K562 (cell line): ENCODE data around the gene RNASEH1. TPM values are rescaled to one million over a fixed set of nuclear protein-coding genes. Genes with fewer than 3 reads are reported as not detected.

ENCODE experiments used
- ATAC-seq: fragments of 200-7000 bp; cut with Tn5 transposase; 3 replicates; pipeline ENCODE4 v1.9.1; 2020; ENCODE audit warnings: moderate library complexity
- BruUV-seq: library from RNA; stranded (reverse); fragments of 400-500 nt; replicated peaks from 2 replicates; lab custom pipeline; 2021; lab: Mats Ljungman, UMichigan
- CTCF ChIA-PET: fragments of 300-600 bp; formaldehyde crosslinking; extraction: SDS; loops from one replicate; lab custom pipeline; 2021; ENCODE audit warnings: low intra/inter-chr PET ratio; lab: Yijun Ruan, JAX
- POLR2A ChIA-PET: fragments of 300-600, 350-650 bp; sonication (Branson Sonifier 250); formaldehyde crosslinking; extraction: SDS; loops from one replicate; lab custom pipeline; 2021; ENCODE audit warnings: antibody characterized with exemption, inconsistent platforms; lab: Yijun Ruan, JAX
- DNase-seq, 4 experiments: peaks; one replicate each; pipeline versions ENCODE4 v3.0.0 to v3.0.0-alpha.2; 2011 to 2018; ENCODE audit warnings: low spot score in 3 of 4, mixed read lengths in 3 of 4; ENCODE audit errors: extremely low read depth in 1 of 4
- FAIRE-seq: peaks from 2 replicates; lab custom pipeline; 2011; peaks lifted over from hg19 to GRCh38; lab: Jason Lieb, UNC
- H2AFZ ChIP-seq: 2 replicates; pipeline ENCODE4 v1.6.0; 2011; ENCODE audit warnings: low read depth, low read length, control low read depth, inconsistent platforms
- H3K27ac ChIP-seq: fragments of 200-600 bp; 3 replicates; pipeline ENCODE4 v1.8.0; 2011; ENCODE audit warnings: low read depth, mild to moderate bottlenecking, control low read depth, inconsistent platforms, low read length, moderate library complexity, mixed read lengths; ENCODE audit errors: extremely low read depth
- H3K27me3 ChIP-seq, 2 experiments: fragments of 300-600 bp in 1 of 2; 2 replicates in 1 of 2; 3 replicates in 1 of 2; pipeline versions ENCODE4 v1.6.0 to v1.8.0; 2011; ENCODE audit warnings: inconsistent platforms in 2 of 2, low read length in 2 of 2, mild to moderate bottlenecking in 1 of 2, mixed read lengths in 1 of 2, moderate library complexity in 1 of 2; ENCODE audit not compliant: control insufficient read depth in 2 of 2, insufficient read depth in 2 of 2
- H3K36me3 ChIP-seq: fragments of 300-600 bp; 3 replicates; pipeline ENCODE4 v1.8.0; 2011; ENCODE audit warnings: mild to moderate bottlenecking, low read length, inconsistent platforms; ENCODE audit not compliant: control insufficient read depth, insufficient read depth
- H3K4me1 ChIP-seq, 2 experiments: fragments of 200-600 bp in 1 of 2; replicated peaks in 1 of 2; 2 replicates in 1 of 2; 3 replicates in 1 of 2; pipeline versions ENCODE4 v1.5.1 to v1.8.0; 2011; ENCODE audit warnings: inconsistent platforms in 2 of 2, low read length in 2 of 2, mild to moderate bottlenecking in 1 of 2, mixed read lengths in 1 of 2, moderate library complexity in 1 of 2; ENCODE audit not compliant: control insufficient read depth in 2 of 2, insufficient read depth in 2 of 2
- H3K4me2 ChIP-seq: 2 replicates; pipeline ENCODE4 v1.6.1; 2011; ENCODE audit warnings: low read length, control low read depth, inconsistent platforms, mixed read lengths; ENCODE audit not compliant: insufficient read depth
- H3K4me3 ChIP-seq: fragments of 200-600 bp; sonication (generic), shearing (Covaris generic); 2 replicates; pipeline ENCODE4 v1.5.1; 2016; ENCODE audit warnings: control low read depth, inconsistent platforms
- H3K79me2 ChIP-seq: fragments of 200-600 bp; 3 replicates; pipeline ENCODE4 v1.8.0; 2011; ENCODE audit warnings: low read length, inconsistent platforms; ENCODE audit not compliant: control insufficient read depth, insufficient read depth
- H3K9ac ChIP-seq, 2 experiments: 2 replicates each; pipeline versions ENCODE4 v1.6.0 to v1.6.1; 2011; ENCODE audit warnings: low read depth in 2 of 2, low read length in 2 of 2, control low read depth in 1 of 2, inconsistent platforms in 1 of 2, mild to moderate bottlenecking in 1 of 2, mixed read lengths in 1 of 2; ENCODE audit not compliant: insufficient read depth in 1 of 2
- H3K9me1 ChIP-seq: one replicate; pipeline ENCODE4 v1.6.0; 2011; ENCODE audit warnings: inconsistent platforms, mild to moderate bottlenecking, low read length, moderate library complexity; ENCODE audit not compliant: control insufficient read depth, insufficient read depth
- H3K9me3 ChIP-seq: replicated peaks from 2 replicates; pipeline ENCODE4 v1.5.1; 2011; ENCODE audit warnings: low read depth, low read length, inconsistent platforms; ENCODE audit not compliant: control insufficient read depth, insufficient read depth
- H4K20me1 ChIP-seq: replicated peaks from 2 replicates; pipeline ENCODE4 v1.6.1; 2011; ENCODE audit warnings: low read length, inconsistent platforms, mixed read lengths; ENCODE audit not compliant: control insufficient read depth, insufficient read depth
- CBX3 ChIP-seq, 2 experiments: IDR thresholded peaks; 1 replicate in 1 of 2; 2 replicates in 1 of 2; pipeline ENCODE4 v1.6.1; 2012; ENCODE audit warnings: inconsistent platforms in 2 of 2, low read length in 2 of 2, borderline replicate concordance in 1 of 2, control low read depth in 1 of 2
- CSDE1 ChIP-seq, 2 experiments: fragments of 450-650 bp; IDR thresholded peaks; 2 replicates each; pipeline ENCODE4 v1.6.1; 2016; ENCODE audit warnings: mild to moderate bottlenecking in 1 of 2
- E2F1 ChIP-seq: sonication (generic); formaldehyde crosslinking; IDR thresholded peaks from 2 replicates; pipeline ENCODE4 v1.8.1; 2023; ENCODE audit warnings: mild to moderate bottlenecking, missing genetic modification reagents, moderate library complexity
- EP300 ChIP-seq: IDR thresholded peaks from 2 replicates; pipeline ENCODE4 v1.6.1; 2012; ENCODE audit warnings: low read length, improper control_type of control experiment
- HDAC6 ChIP-seq: IDR thresholded peaks from 2 replicates; pipeline ENCODE4 v1.6.1; 2012; ENCODE audit warnings: low read depth, mild to moderate bottlenecking, control low read depth, inconsistent platforms, low read length, moderate library complexity
- MEF2D ChIP-seq: conservative IDR thresholded peaks from 2 replicates; pipeline ENCODE4 v1.6.1; 2016; ENCODE audit warnings: low read depth, missing genetic modification characterization, missing compliant biosample characterization
- MYNN ChIP-seq, 2 experiments: sonication (generic); formaldehyde crosslinking in 1 of 2; IDR thresholded peaks; 2 replicates each; pipeline versions ENCODE4 v1.5.0 to v1.6.1; 2016 to 2020; ENCODE audit warnings: antibody characterized with exemption in 1 of 2, missing genetic modification reagents in 1 of 2
- PTRF ChIP-seq: fragments of 450-650 bp; IDR thresholded peaks from 2 replicates; pipeline ENCODE4 v1.6.1; 2016; ENCODE audit warnings: mild to moderate bottlenecking, missing genetic modification characterization, missing compliant biosample characterization
- RBBP5 ChIP-seq: fragments of 200-600 bp; sonication (generic); IDR thresholded peaks from 2 replicates; pipeline ENCODE4 v1.6.1; 2012; ENCODE audit warnings: borderline replicate concordance, mild to moderate bottlenecking, low read length, control low read depth, inconsistent platforms; ENCODE audit not compliant: insufficient read depth, poor library complexity, severe bottlenecking
- TCF3 ChIP-seq: sonication (generic); formaldehyde crosslinking; IDR thresholded peaks from 2 replicates; pipeline ENCODE4 v1.4.0; 2020; ENCODE audit warnings: mild to moderate bottlenecking, missing genetic modification reagents
- ZNF324 ChIP-seq: fragments of 250-450 bp; sonication (Bioruptor Pico); IDR thresholded peaks from 2 replicates; pipeline ENCODE4 v1.4.0; 2020; ENCODE audit warnings: mild to moderate bottlenecking
- ZNF584 ChIP-seq: fragments of 200-800 bp; sonication (Bioruptor generic); IDR thresholded peaks from 2 replicates; pipeline ENCODE4 v1.6.1; 2016; ENCODE audit warnings: low read depth, mild to moderate bottlenecking, missing genetic modification characterization, missing compliant biosample characterization
- WGBS: fragments of 100-300 bp; shearing (Covaris generic); methylation state at CpG from one replicate; pipeline ENCODE4 v1.1.6; 2016; ENCODE audit warnings: low coverage, mixed read lengths; ENCODE audit not compliant: insufficient coverage; ENCODE audit errors: missing lambda C conversion rate; 5-methylcytosine and 5-hydroxymethylcytosine counted together
- in situ Hi-C: fragments of 300-500 bp; cut with MboI; formaldehyde crosslinking; loops from 4 replicates; pipeline ENCODE4 v1.15.0; 2018; ENCODE audit warnings: inconsistent platforms, mixed read lengths
- intact Hi-C: fragments of 100-400 bp; cut with micrococcal nuclease; formaldehyde crosslinking; loops from 2 replicates; pipeline ENCODE4 v1.14.2; 2022
- polyA plus RNA-seq, 8 experiments: library from polyadenylated mRNA; depleted of rRNA in 4 of 8; stranded (reverse) in 5 of 8; unstranded in 3 of 8; fragments of >200 nt; fragmentation: Nextera tagmentation in 2 of 8; fragmentation: Illumina TruSeq in 1 of 8; extraction: Ambion mirVana in 2 of 8; extraction: Trizol in 1 of 8; gene quantifications; 2 replicates each; pipeline versions ENCODE4 v1.2.1 to v1.2.3, GENCODE V29; 2011 to 2014; ENCODE audit warnings: inconsistent platforms in 1 of 8, missing spikeins in 1 of 8
- total RNA-seq, 7 experiments: library from RNA; depleted of rRNA in 6 of 7; stranded (reverse); fragments of >200 nt in 6 of 7; fragmentation: Illumina TruSeq in 2 of 7; extraction: Trizol in 2 of 7; gene quantifications; 2 replicates each; pipeline versions ENCODE4 v1.2.1 to v1.2.3, GENCODE V29; 2011 to 2021; ENCODE audit warnings: low replicate concordance in 1 of 7
- TF ChIP-seq, protein P1 (sequence below): sonication (generic); formaldehyde crosslinking; IDR thresholded peaks from 2 replicates; pipeline ENCODE4 v1.8.0; 2023; ENCODE audit warnings: mild to moderate bottlenecking, missing genetic modification reagents
- TF ChIP-seq, protein P2 (sequence below): fragments of 150-350 bp; conservative IDR thresholded peaks from 2 replicates; pipeline ENCODE4 v1.6.1; 2014; ENCODE audit warnings: low read length

Gene RNASEH1
- total and polyA plus RNA-seq, 9 of the 15 experiments (the other 6 are each of a cell fraction or from before 2014, with no cell fraction given): 25.7 to 47.5 (median 42.8) TPM

- Histone ChIP-seq H3K4me3 (no peak overlapping the region), H2AFZ (peak overlapping the region; percentile 25; the same call in 1 of the 2 replicates), H3K4me1 (peaks cover 27 to 33% of the 10 kb centered on the region in 2 experiments), H3K36me3 (peaks cover 8% of the 10 kb centered on the region; the same call in 2 of the 3 replicates), H3K79me2 (peaks cover 19% of the 10 kb centered on the region), H3K9me1 (no peaks in the 10 kb centered on the region), H3K9me3 (peaks cover 6% of the 10 kb centered on the region), H3K4me2 (peak overlapping the region; percentile 23; the same call in 1 of the 2 replicates), H4K20me1 (peaks cover 4% of the 10 kb centered on the region; the same call in 1 of the 2 replicates), H3K27ac (no peak overlapping the region), H3K27me3 (no peaks in the 10 kb centered on the region; a peak in 1 of 5 replicates), H3K9ac (peak overlapping the region in 1 of 2 experiments; percentile 31; a peak in 1 of 4 replicates)
- ATAC-seq (no peak), DNase-seq (peak in 1 of 4 experiments; percentile 53), FAIRE-seq (peak; percentile 58)
- intact Hi-C loops (no loop called here), in situ Hi-C loops (no loop called here)
- ChIA-PET POLR2A (interaction anchor here (1.5 kb wide), 2 partner anchors 12 to 29 kb away, joined by 5 to 8 read pairs; no protein-coding TSS in a partner anchor), CTCF (no interaction called here)
- no TSS peak for BruUV-seq
- 11% methylated on average over 13 of the region's 13 CpGs for WGBS
- TF ChIP-seq HDAC6 (no peak), TCF3 (CRISPR knock-in tag) (peak; percentile 44), RBBP5 (no peak), MYNN (IDR thresholded peaks at IDR 0.05) (no peak), MYNN (CRISPR knock-in tag; IDR thresholded peaks at IDR 0.05) (no peak), E2F1 (CRISPR knock-in tag) (no peak), ZNF324 (CRISPR knock-in tag) (no peak), CBX3 (IDR thresholded peaks at IDR 0.05; ENCODE audit: borderline replicate concordance in 1 of 2, low read length in 2 of 2) (no peak), CSDE1 (IDR thresholded peaks at IDR 0.05) (no peak), MEF2D (tag) (no peak), ZNF584 (0 out of 2 replicates have a peak, but pooled peaks have one; percentile 12), PTRF (no peak), EP300 (no peak)
- TF ChIP-seq, protein P1, sequence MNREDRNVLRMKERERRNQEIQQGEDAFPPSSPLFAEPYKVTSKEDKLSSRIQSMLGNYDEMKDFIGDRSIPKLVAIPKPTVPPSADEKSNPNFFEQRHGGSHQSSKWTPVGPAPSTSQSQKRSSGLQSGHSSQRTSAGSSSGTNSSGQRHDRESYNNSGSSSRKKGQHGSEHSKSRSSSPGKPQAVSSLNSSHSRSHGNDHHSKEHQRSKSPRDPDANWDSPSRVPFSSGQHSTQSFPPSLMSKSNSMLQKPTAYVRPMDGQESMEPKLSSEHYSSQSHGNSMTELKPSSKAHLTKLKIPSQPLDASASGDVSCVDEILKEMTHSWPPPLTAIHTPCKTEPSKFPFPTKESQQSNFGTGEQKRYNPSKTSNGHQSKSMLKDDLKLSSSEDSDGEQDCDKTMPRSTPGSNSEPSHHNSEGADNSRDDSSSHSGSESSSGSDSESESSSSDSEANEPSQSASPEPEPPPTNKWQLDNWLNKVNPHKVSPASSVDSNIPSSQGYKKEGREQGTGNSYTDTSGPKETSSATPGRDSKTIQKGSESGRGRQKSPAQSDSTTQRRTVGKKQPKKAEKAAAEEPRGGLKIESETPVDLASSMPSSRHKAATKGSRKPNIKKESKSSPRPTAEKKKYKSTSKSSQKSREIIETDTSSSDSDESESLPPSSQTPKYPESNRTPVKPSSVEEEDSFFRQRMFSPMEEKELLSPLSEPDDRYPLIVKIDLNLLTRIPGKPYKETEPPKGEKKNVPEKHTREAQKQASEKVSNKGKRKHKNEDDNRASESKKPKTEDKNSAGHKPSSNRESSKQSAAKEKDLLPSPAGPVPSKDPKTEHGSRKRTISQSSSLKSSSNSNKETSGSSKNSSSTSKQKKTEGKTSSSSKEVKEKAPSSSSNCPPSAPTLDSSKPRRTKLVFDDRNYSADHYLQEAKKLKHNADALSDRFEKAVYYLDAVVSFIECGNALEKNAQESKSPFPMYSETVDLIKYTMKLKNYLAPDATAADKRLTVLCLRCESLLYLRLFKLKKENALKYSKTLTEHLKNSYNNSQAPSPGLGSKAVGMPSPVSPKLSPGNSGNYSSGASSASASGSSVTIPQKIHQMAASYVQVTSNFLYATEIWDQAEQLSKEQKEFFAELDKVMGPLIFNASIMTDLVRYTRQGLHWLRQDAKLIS (CRISPR knock-in tag): no peak
- TF ChIP-seq, protein P2, sequence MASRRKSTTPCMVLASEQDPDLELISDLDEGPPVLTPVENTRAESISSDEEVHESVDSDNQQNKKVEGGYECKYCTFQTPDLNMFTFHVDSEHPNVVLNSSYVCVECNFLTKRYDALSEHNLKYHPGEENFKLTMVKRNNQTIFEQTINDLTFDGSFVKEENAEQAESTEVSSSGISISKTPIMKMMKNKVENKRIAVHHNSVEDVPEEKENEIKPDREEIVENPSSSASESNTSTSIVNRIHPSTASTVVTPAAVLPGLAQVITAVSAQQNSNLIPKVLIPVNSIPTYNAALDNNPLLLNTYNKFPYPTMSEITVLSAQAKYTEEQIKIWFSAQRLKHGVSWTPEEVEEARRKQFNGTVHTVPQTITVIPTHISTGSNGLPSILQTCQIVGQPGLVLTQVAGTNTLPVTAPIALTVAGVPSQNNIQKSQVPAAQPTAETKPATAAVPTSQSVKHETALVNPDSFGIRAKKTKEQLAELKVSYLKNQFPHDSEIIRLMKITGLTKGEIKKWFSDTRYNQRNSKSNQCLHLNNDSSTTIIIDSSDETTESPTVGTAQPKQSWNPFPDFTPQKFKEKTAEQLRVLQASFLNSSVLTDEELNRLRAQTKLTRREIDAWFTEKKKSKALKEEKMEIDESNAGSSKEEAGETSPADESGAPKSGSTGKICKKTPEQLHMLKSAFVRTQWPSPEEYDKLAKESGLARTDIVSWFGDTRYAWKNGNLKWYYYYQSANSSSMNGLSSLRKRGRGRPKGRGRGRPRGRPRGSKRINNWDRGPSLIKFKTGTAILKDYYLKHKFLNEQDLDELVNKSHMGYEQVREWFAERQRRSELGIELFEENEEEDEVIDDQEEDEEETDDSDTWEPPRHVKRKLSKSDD: no peak
These were observed 35.1 kb downstream of the RNASEH1 start for GRCh38 chr2:3522961-3523421.
